Adrenal gland (tissue), 12 donors: Measurements from ENCODE around the gene TECTB. TPM values are rescaled to one million over a fixed set of nuclear protein-coding genes. Genes with fewer than 3 reads are reported as not detected.

Experiments
- DNase-seq, 7 donors: peaks; one replicate each; pipeline ENCODE4 v3.0.0-alpha.2; 2019 to 2020
- H3K27ac ChIP-seq, 5 donors: fragments of 200-600 bp; sonication (generic) in 4 of 5; 1 replicate in 3 of 5; 2 replicates in 2 of 5; pipeline versions ENCODE4 v1.5.1 to v1.8.0; 2016 to 2020; ENCODE audit warnings: mild to moderate bottlenecking in 1 of 5
- H3K27me3 ChIP-seq: fragments of 200-600 bp; 2 replicates; pipeline ENCODE4 v1.8.0; 2021
- H3K36me3 ChIP-seq, 2 donors: fragments of 200-600 bp; replicated peaks in 1 of 2; 1 replicate in 1 of 2; 2 replicates in 1 of 2; pipeline versions ENCODE4 v1.5.1 to v1.8.0; 2018 to 2022
- H3K4me1 ChIP-seq, 2 donors: fragments of 200-600 bp; replicated peaks in 1 of 2; 1 replicate in 1 of 2; 2 replicates in 1 of 2; pipeline versions ENCODE4 v1.5.1 to v1.8.0; 2018 to 2021
- H3K4me3 ChIP-seq, 4 donors: fragments of 200-600 bp; sonication (generic) in 3 of 4; one replicate each; pipeline ENCODE4 v1.5.1; 2016 to 2018
- H3K9me3 ChIP-seq, 3 donors: fragments of 200-600 bp; sonication (generic) in 1 of 3; replicated peaks in 1 of 3; 1 replicate in 2 of 3; 2 replicates in 1 of 3; pipeline versions ENCODE4 v1.5.1 to v1.8.0; 2016 to 2021
- CTCF ChIP-seq, 6 experiments: fragments of 450-650 bp in 4 of 6; fragments of 200-600 bp in 2 of 6; sonication (generic) in 1 of 6; IDR thresholded peaks; 1 replicate in 5 of 6; 2 replicates in 1 of 6; pipeline versions ENCODE4 v1.5.1 to v1.8.0; 2016 to 2021; ENCODE audit warnings: antibody characterized with exemption in 6 of 6, mild to moderate bottlenecking in 2 of 6, moderate library complexity in 1 of 6
- POLR2A ChIP-seq, 2 donors: fragments of 450-650 bp; IDR thresholded peaks; one replicate each; pipeline ENCODE4 v1.6.1; 2017; ENCODE audit warnings: antibody characterized with exemption in 2 of 2, mild to moderate bottlenecking in 2 of 2, moderate library complexity in 1 of 2
- WGBS, 4 donors: extraction: QIAGEN DNeasy Blood & Tissue Kit in 2 of 4; methylation state at CpG; one replicate each; pipeline versions ENCODE4 v1.1.5 to v1.1.7; 2013 to 2017; 5-methylcytosine and 5-hydroxymethylcytosine counted together
- intact Hi-C, 2 donors: fragments of 100-400 bp; cut with DNase I; formaldehyde crosslinking; loops; one replicate each; pipeline versions ENCODE4 v1.14.1 to v1.15.0; 2022 to 2023
- polyA plus RNA-seq, 3 donors: library from polyadenylated mRNA; stranded (reverse); fragments of 200-250 nt in 2 of 3; fragments of 350-450 nt in 1 of 3; fragmentation: Illumina TruSeq in 1 of 3; extraction: RNeasy Lipid Tissue Mini Kit (QIAGEN cat#74804) in 1 of 3; gene quantifications; one replicate each; pipeline ENCODE4 v1.2.3, GENCODE V29; 2013 to 2014
- total RNA-seq, 9 donors: library from RNA; depleted of rRNA in 4 of 9; stranded (reverse); fragments of >200 nt in 4 of 9; fragments of 120-200 nt in 1 of 9; fragmentation: NEBNext Ultra II Directional in 1 of 9; extraction: Animal tissue kit (Norgen Biotek cat#: 25700) in 1 of 9; gene quantifications; one replicate each; pipeline versions ENCODE4 v1.1.0 to v1.2.4, GENCODE V29; 2013 to 2023
- donor health status: healthy with polysubstance abuse.
- donor health status: Bipolar disorder and iron deficiency.
- donor health status: DM: yes; HTN: yes; CAD: no.
- donor health status: DM: no; HTN: no; CAD: no.
- donor health status: DM: no; HTN: no; CAD: no.
- donor health status: DM: yes; HTN: yes; CAD: no.

The TECTB gene
- total and polyA plus RNA-seq, 12 donors, result not detected

- H3K4me1 ChIP-seq, result no peaks in the 10 kb centered on the region
- no peak overlapping the region for H3K4me3 ChIP-seq
- WGBS, 4 donors, result 79 to 85% (median 82%) methylated on average over 3 of the region's 3 CpGs
- no peaks in the 10 kb centered on the region for H3K9me3 ChIP-seq
- DNase-seq, result no peak
- H3K27ac ChIP-seq, result no peak overlapping the region
- TF ChIP-seq POLR2A (IDR thresholded peaks at IDR 0.05) (no peak), CTCF (IDR thresholded peaks at IDR 0.05) (no peak)
- no peaks in the 10 kb centered on the region for H3K27me3 ChIP-seq
- intact Hi-C loops, result loop anchor here in 1 of 2 donors (10.0 kb wide), 1 partner anchor 160 kb away; no protein-coding TSS in a partner anchor
- no peaks in the 10 kb centered on the region for H3K36me3 ChIP-seq
Observed at GRCh38 chr10:112304267-112304859, 21.2 kb downstream of the TECTB start.

GRCh38 chr10:112307358-112308124, 24.3 kb downstream of the TECTB start:
- TF ChIP-seq CTCF (IDR thresholded peaks at IDR 0.05) (peak; percentile 57 to 76 (median 74)), POLR2A (IDR thresholded peaks at IDR 0.05) (no peak)
- no peak overlapping the region for H3K27ac ChIP-seq
- no peaks in the 10 kb centered on the region for H3K27me3 ChIP-seq
- no peaks in the 10 kb centered on the region for H3K4me1 ChIP-seq
- 35 to 55% (median 46%) methylated on average over 7 of the region's 7 CpGs for WGBS, 4 donors
- intact Hi-C loops, result loop anchor here (5.0 to 10.0 kb wide), 2 partner anchors 163 to 550 kb away; no protein-coding TSS in a partner anchor
- no peak overlapping the region for H3K4me3 ChIP-seq
- DNase-seq, result peak; percentile 38 to 79 (median 62)
- H3K36me3 ChIP-seq, result no peaks in the 10 kb centered on the region
- no peaks in the 10 kb centered on the region for H3K9me3 ChIP-seq

GRCh38 chr10:112308125-112308502, 24.9 kb downstream of the TECTB start:
- Histone ChIP-seq H3K27me3 (no peaks in the 10 kb centered on the region), H3K36me3 (no peaks in the 10 kb centered on the region), H3K27ac (no peak overlapping the region), H3K9me3 (no peaks in the 10 kb centered on the region), H3K4me3 (no peak overlapping the region), H3K4me1 (no peaks in the 10 kb centered on the region)
- DNase-seq, result no peak
- intact Hi-C loops, result loop anchor here (5.0 to 10.0 kb wide), 2 partner anchors 163 to 551 kb away; no protein-coding TSS in a partner anchor
- 17 to 37% (median 28%) methylated on average over 3 of the region's 3 CpGs for WGBS, 4 donors
- TF ChIP-seq POLR2A (IDR thresholded peaks at IDR 0.05), result no peak
- peak in 1 of 6 experiments; percentile 1 for TF ChIP-seq CTCF (IDR thresholded peaks at IDR 0.05)

DNA sequence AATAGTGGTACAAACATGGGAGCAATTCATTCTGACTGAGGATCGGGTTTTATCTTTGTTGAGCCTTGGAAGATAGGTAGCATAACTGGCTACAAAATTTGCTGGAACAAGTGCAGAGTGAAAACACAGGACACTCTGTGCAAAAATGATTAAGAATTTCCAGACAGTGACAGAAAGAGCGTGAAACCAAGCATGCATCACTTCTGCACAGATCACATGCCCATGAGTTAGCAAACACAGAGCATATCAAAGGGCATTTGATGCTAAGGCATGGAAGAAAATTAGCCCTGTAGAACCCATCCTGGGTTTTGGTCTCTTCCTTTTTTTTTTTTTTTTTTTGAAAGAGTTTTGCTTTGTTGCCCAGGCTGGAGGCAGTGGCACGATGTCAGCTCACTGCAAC, 28.3 kb downstream of the TECTB start:
- Histone ChIP-seq H3K9me3 (no peaks in the 10 kb centered on the region), H3K4me3 (no peak overlapping the region), H3K4me1 (no peaks in the 10 kb centered on the region), H3K27me3 (peaks cover 8% of the 10 kb centered on the region), H3K36me3 (no peaks in the 10 kb centered on the region), H3K27ac (no peak overlapping the region)
- 87 to 94% (median 93%) methylated on average over 3 of the region's 3 CpGs for WGBS, 4 donors
- DNase-seq, result no peak
- intact Hi-C loops, result loop anchor here (5.0 to 10.0 kb wide), 3 partner anchors 121 to 147 kb away; no protein-coding TSS in a partner anchor
- TF ChIP-seq CTCF (IDR thresholded peaks at IDR 0.05) (no peak), POLR2A (IDR thresholded peaks at IDR 0.05) (no peak)
